NCI-H524 (cell line): ENCODE data around the gene USP11.
A peak's percentile ranks its signal among the peaks of the same experiment; 100 is the strongest.

Experiments
- DNase-seq, 2 experiments: peaks; one replicate each; lab custom pipeline; 2025; lab: John Stamatoyannopoulos, UW

The USP11 gene

GRCh38 chrX:47232803-47233332 is at the start of gene USP11:
USP11 (plus strand) TSS chrX:47233009; CDS start chrX:47233044, 35 bp downstream.
- peak; percentile 51 to 84 for DNase-seq

GRCh38 chrX:47184486-47184885 is 48.3 kb upstream of the USP11 start:
- no peak for DNase-seq

- DNase-seq: no peak
Observed at GRCh38 chrX:47185241-47185640, 47.6 kb upstream of the USP11 start.

GRCh38 chrX:47186096-47186740 is 46.6 kb upstream of the USP11 start:
- no peak for DNase-seq

- DNase-seq: no peak
Observed at GRCh38 chrX:47187106-47187677, 45.6 kb upstream of the USP11 start.

- DNase-seq: no peak
Observed at GRCh38 chrX:47189906-47190305, 42.9 kb upstream of the USP11 start.

- peak; percentile 94 to 97 for DNase-seq
Observed at GRCh38 chrX:47190445-47191269, 42.2 kb upstream of the USP11 start.

- peak in 1 of 2 experiments; percentile 53 for DNase-seq
Observed at GRCh38 chrX:47191331-47191730, 41.5 kb upstream of the USP11 start.

- peak in 1 of 2 experiments; percentile 20 for DNase-seq
Observed at GRCh38 chrX:47191806-47192401, 40.9 kb upstream of the USP11 start.

- DNase-seq: peak; percentile 95 to 98
Observed at GRCh38 chrX:47193475-47194193, 39.2 kb upstream of the USP11 start, which contains the start of gene UBA1. UBA1 (plus strand) TSS chrX:47193829; CDS start chrX:47198803, 4,974 bp downstream.

- DNase-seq: no peak
Observed at GRCh38 chrX:47194194-47194787, 38.5 kb upstream of the USP11 start.

- DNase-seq: no peak
Observed at GRCh38 chrX:47196098-47196497, 36.7 kb upstream of the USP11 start.

GRCh38 chrX:47197526-47197925 is 35.3 kb upstream of the USP11 start:
- no peak for DNase-seq

- no peak for DNase-seq
Observed at GRCh38 chrX:47198026-47198686, 34.7 kb upstream of the USP11 start.

GRCh38 chrX:47198687-47199080 is 34.1 kb upstream of the USP11 start:
- DNase-seq: no peak

GRCh38 chrX:47199286-47199685 is 33.5 kb upstream of the USP11 start:
- no peak for DNase-seq

GRCh38 chrX:47200385-47201150 is 32.2 kb upstream of the USP11 start:
- peak in 1 of 2 experiments; percentile 28 for DNase-seq

GRCh38 chrX:47201345-47201944 is 31.4 kb upstream of the USP11 start:
- DNase-seq: no peak

GRCh38 chrX:47202316-47202715 is 30.5 kb upstream of the USP11 start:
- no peak for DNase-seq
